GM18511 (cell line): ENCODE measurements around the gene GLOD4.
"Not testable (repeated sequence)": the region's sequence is repeated elsewhere in the genome, so short reads cannot be mapped to it uniquely, and the experiment has no call there.

ENCODE experiments used
- ATAC-seq: cut with Tn5 transposase; IDR thresholded peaks from one replicate; pipeline ENCODE4 v1.9.1; 2021; ENCODE audit warnings: mild to moderate bottlenecking, moderate library complexity; ENCODE audit not compliant: unreplicated experiment

The GLOD4 gene

DNA sequence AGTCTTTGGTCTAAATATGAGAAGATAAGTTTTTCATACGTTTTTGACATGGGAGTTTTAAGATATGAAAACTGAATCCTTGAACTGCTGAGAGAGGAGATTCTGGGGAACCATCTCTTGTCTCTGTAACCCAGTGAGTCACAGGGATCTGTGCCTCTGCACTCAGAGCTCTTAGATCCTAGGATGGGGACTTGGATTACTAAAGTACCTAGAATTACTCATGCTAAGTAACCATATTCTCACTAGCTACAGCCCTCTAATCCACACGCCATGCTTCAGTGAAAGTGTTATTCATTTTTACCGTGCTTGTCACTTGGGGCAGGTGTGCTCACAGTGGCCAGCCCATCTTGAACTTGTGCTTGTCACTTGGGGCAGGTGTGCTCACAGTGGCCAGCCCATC is 2.1 kb upstream of the GLOD4 start:
- ATAC-seq = no peak

DNA sequence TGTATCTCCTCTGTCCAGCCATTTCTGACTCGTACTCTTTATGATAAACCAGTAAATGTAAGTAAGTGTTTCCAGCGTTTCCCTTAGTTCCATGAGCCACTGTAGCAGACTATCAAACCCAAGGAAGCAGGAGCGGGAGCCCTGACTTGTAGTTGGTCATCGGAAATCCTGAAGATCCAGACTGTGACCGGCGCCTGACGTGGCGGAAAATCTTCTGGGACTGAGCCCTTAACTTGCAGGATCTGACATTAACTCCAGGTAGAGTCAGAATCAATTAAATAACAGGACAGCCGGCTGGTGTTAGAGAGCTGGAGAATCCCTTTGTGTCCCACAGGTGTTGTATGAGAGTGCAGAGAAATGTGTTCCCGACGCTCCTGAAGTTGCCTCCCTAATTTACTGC is 4.0 kb downstream of the GLOD4 start:
- ATAC-seq = no peak

DNA sequence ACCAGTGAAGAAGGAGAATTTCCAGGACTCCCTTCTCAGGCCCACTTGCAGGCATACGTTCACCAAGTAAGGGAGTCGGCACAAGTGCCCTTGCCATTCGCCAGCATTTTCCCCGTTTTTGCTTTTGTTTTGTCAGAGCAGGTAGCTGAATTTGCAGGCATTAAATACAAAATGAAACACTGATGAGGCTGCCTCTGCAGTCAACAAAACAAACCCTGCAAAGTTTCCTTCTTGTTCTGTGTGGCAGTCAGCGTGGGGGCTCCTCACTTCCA is 7.8 kb downstream of the GLOD4 start:
- ATAC-seq = no peak

DNA sequence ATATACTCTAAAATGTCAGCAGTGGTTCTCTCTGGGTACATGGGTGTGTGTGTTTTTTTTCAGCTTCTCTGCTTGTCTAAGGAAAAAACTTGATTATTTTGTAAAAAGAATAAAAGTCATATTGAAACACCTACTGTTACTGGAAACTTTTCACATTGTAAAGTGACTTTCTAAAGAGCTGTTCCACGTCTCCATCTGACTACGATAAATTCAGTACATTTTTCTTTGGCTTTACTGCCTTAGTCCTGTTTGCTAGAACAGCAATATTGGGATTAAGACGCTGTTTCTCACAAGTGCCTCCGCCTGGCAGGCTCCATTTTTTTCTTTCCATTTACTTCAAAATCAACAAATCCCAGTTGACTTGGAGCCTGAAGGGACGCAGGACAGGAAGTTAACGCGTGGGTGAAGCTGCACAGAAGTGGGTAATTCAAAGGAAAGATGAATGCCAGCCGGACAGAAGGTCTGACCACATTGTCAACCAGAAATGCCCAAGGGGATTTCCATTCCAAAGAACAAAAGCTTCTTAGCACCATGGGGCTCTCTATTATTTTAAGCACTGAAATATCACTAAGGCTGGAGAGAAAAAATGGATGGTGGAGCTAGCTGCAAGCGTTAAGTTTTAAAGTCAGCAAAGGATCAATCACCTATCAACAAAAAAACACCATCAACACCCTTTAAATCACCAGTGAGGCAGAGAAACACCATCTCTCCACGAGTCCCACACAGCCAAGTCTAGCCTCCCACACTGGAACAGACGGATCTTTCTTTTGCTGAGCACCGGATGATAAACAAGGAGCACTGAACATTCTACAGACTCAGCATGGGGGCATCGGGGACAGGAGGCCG is 8.4 kb downstream of the GLOD4 start:
- no peak for ATAC-seq

DNA sequence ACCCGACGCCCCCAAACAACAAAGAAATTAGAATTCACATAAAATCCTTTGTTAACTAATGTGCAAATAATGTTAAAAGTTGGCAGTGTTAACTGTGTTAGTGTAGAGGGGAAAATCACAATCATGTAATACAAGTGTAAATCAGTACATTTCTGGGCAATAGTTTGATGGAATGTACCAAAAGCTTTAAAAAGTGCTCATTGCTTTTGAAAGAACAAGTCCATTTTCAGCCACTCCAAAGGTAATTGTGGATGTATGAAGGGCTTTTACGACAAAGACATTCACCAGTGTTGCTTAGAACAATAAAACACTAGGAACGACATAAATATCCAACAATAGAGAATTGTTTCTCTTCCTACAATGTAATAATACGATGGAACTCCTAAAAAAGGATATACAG is 9.1 kb downstream of the GLOD4 start:
- ATAC-seq = no peak

DNA sequence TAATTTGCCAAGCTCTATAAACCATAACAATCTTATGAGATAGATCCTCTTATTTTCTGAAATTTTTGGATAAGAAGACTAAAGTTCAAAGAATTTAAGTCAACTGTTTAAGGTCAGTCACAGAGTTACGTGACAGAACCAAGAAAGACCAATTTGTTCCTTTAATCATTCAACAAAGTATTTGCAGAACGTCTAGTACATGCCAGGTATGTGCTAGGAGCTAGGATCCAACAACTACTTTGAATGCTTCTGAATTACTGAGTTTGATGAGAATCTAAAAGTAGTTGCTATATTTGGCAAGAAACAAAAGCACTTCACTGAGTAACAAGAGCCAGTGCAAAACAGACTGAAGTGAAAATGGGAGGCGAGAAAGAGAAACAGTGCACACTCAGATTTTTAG is 15.0 kb downstream of the GLOD4 start:
- no peak for ATAC-seq

DNA sequence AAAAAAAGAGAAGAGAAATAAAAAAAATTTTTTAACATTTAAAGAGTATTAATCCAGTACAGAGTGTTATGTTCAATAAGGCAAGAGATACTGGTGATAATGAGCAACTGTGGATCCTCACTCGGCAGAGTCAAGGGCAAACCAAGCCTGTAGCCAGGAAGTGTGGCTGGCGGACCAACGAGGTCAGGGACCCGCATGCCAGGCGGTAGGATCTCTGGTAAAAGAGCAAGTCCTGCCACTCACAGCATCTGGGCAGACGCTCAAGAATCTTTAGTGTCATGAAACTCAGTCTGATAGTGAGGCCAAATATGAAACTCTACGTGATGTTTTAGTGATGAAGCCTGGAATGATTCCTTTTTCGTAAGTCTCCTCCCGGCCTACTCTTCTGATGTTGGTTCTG is 21.7 kb downstream of the GLOD4 start:
- no peak for ATAC-seq

DNA sequence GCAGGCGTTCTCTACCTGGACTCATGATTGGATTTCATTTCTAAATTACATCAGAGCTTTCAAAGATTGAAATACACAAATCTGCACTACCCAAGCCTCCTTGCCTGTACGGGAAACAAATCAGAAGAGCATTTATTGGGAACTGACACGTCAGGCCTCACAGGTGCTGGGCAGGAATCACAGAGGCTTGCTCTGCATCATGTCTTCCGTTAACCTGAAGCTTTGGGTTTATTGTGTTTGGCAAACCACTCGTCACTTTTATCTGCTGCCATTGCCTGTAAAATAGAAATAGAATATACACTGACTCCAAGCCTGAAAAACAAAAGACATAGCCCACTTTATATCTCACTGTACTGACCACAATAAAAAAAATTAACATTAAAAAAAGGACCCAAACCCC is 22.1 kb downstream of the GLOD4 start:
- no peak for ATAC-seq

DNA sequence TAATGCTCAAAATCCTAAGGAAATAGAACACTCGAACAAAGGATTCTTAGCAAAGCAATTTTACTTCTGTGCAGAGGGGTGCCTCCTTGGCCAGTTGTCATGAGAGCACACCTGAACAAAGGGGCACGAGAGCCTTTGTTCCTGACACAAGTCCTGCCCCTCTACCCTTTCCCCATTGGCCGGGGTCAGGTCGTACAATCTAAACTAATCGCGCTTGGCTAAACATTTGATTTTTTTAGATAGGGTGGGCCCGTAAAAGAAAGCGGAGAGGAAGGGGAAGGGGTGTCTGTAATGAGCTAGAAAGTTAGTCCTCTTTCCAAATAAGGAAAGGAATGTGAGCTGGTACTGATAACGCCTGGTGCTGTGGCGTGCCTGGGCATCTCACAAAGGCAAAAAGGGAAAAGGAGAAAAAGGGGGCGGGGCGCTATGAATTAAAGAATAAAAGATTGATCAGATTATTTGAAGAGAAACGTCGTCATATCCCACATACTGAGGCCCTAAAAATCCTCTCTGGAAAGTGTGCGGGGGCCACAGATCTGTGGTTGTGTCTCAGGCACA is 26.0 kb downstream of the GLOD4 start:
- not testable (repeated sequence) for ATAC-seq

DNA sequence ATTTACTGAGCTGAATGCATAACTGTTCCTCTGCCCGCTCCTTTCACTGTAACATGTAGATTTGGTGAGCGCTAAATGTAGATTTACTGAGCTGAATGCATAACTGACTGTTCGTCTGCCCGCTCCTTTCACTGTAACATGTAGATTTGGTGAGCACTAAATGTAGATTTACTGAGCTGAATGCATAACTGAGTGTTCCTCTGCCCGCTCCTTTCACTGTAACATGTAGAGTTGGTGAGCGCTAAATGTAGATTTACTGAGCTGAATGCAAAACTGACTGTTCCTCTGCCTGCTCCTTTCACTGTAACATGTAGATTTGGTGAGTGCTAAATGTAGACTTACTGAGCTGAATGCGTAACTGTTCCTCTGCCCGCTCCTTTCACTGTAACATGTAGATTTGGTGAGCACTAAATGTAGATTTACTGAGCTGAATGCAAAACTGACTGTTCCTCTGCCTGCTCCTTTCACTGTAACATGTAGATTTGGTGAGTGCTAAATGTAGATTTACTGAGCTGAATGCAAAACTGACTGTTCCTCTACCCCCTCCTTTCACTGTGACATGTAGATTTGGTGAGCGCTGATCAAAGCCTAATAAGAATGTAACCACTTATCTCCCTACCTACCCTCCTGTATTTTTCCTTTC is 26.6 kb downstream of the GLOD4 start:
- ATAC-seq = not testable (repeated sequence)

DNA sequence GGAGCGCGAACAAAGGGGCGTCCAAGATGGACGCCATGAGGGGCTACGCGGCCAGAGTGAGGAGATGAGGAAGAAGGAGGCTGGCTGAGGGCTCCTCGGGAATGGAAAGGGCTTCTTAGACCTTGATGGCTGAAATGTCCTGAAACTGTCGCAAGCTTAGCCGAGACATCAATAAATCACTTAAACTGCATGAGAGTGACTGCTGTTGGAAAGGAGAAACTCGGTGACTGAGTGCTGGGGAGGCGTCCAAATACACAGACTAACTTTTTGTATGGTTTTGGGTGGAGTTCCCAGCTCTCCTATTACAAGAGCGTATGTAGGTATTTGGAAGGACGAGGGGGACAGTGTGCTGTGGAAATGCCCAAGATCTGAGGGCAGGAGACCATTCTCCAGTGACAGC is 28.7 kb downstream of the GLOD4 start:
- ATAC-seq = no peak

DNA sequence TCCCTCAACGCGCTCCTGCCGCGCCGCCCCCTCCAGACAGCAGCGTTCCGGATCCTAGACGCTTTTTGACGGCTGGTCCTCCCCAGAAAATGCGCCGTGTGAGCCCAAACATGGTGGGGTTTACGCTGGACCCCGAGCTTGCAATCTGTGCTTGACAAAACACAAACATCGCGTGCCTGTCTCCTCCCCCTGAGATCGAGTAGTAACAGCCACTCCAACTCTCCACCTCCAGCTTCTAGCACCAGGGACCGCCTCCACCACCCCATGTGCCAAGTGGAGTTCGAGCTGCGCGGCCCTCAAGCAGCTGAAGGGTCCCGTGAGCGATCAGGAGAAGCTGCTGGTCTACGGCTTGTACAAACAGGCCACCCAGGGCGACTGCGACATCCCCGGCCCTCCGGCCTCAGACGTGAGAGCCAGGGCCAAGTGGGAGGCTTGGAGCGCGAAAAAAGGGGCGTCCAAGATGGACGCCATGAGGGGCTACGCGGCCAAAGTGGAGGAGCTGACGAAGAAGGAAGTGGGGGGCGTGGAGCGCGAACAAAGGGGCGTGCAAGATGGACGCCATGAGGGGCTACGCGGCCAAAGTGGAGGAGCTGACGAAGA is 29.4 kb downstream of the GLOD4 start:
- ATAC-seq = peak; percentile 28

DNA sequence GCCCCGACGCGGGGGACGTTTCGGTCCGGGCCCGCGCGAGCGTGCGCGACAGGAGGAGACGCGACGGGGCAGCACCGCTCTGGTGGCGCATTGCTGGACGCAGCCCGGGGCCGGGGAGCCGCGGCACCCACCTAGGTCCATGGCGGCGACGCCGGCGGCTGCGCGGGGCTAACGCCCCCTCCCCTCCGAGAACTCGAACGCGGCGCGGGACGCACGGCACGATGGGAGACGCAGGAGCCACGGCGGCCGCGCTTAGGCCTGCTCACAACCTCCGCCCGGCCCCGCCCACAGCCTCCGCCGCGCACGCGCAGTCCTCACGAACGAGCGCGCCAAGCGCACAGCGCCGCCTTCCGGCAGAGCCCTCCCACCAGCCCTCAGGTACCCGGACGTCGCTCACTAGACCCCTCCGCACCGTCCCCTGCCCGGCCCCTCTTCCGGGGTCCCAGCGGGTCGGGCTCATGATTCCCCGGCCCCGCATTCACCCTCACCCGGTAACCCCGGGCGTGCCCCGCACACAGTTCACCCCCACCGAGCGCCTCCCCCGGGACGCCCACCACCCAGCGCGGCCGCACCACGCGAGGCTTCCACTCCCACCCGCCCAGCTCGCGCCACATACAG is 30.0 kb downstream of the GLOD4 start, which contains the start of gene GEMIN4:
TSS of gene GEMIN4 (minus strand) at position 263 of the 618 bp plus-strand sequence. CDS start at position 141, 122 bp downstream.
- ATAC-seq = peak; percentile 83

DNA sequence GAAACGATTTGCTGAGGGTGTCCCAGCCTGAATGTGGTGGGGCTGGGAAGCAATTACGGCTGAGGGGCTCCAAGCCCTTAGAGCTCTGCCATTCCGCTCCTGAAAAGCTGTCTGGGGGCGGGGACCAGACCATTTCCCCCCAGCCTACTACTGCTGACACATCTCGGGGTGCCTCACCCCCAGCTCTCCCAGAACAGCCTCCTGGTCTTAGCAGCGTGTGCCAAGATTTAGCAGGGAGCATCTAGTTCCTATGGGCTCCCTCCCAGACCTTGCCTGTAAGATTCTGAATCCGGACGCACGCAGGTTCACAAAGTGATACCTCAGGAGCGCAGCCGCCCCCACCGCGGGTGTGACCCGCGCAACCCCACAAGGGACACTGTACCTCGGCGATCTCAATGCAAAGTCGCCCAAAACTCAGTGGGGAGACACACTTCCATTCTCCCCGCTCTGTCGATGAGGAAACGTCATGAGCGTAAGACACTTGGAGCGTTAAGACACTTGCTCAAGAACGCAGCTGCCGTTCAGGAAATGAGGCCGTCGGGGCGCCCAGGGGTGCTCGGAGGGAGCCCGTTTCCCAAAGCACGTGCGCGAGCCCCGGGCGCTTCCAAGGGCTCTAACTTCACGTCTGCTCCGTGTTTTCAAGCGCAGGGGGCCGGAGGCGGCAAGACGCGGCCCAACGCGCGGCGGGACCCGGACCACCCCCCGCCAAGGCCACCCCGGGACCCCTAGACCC is 30.6 kb downstream of the GLOD4 start:
- peak; percentile 42 for ATAC-seq

DNA sequence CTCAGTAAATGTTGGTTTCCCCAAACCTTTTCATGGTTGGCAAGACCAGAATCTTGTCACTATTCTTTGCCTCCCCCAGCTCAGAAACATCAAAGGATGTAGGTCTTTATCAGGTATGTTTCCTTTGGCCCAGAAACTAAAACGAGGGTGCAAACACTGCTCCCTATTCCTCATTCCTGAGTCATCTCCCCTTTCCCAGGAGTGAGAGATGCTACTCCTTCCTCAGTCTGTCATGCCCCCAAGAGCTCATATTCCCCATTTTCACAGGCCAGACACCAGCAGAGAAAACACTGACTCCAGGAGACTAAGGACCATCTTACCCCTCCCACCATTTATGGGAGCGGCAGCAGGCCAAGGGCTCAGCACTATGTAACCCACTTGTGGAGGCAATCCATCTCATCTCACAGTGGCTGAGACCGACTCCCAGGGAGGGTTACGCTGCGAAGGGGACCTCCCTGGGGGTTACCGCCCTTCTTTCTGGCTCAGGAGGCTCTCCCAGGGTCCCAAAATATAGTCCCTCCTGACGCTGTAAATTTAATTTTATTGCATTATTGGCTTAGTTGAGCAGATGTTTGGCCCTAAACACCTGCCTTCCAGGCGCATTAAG is 31.5 kb downstream of the GLOD4 start:
- no peak for ATAC-seq

DNA sequence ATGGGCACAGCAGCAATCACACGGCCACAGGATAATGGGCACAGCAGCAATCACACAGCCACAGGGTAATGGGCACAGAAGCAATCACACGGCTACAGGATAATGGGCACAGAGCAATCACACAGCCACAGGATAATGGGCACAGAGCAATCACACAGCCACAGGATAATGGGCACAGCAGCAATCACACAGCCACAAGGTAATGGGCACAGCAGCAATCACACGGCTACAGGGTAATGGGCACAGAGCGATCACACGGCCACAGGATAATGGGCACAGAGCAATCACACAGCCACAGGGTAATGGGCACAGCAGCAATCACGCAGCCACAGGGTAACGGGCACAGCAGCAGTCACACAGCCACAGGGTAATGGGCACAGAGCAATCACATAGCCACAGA is 32.7 kb downstream of the GLOD4 start:
- ATAC-seq = not testable (repeated sequence)

DNA sequence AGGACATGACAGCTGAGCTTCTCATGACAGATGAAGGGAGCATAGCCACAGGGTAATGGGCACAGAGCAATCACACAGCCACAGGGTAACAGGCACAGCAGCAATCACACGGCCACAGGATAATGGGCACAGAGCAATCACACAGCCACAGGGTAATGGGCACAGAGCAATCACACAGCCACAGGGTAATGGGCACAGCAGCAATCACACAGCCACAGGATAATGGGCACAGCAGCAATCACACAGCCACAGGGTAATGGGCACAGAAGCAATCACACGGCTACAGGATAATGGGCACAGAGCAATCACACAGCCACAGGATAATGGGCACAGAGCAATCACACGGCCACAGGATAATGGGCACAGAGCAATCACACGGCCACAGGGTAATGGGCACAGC is 33.5 kb downstream of the GLOD4 start:
- ATAC-seq = not testable (repeated sequence)

DNA sequence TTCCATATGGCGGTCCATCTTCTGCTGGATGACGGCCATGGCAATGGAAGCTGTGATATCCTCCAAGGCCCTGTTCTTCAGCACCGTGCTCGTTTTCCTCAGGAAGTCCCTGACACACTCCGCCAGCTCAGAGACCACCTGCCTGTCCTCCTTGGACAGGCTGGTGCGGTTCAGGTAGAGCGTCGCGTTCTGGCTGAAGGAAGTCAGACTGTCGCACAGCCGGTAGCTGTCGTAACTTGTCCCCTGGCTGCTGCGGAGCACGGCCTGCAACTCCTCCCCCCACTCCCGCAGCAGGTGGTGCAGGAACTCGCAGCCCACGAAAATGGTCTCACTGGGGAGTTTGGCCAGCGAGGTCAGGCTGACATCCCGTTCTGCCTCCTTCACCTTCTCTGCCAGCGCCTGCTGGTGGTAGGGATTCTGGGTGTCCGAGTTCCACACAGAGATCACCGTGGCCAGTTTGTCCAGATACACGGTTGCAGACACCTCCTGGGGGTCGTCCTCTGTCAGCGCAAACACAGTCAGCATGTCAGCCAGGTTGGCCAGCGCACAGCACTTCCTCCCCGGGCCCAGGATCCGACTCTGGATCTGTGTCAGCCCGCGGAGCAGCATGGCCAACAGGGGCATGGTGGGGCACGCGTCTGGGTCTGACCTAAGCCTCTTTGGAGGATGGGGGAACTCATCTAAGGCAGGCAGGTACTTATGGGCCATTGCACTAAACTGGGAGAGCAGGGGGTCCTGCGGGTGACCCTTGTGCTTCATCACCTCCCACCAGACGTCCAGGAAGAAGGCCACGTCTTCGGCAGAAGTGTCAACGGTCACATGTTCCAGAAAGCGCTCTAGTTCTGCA is 35.1 kb downstream of the GLOD4 start:
- no peak for ATAC-seq

DNA sequence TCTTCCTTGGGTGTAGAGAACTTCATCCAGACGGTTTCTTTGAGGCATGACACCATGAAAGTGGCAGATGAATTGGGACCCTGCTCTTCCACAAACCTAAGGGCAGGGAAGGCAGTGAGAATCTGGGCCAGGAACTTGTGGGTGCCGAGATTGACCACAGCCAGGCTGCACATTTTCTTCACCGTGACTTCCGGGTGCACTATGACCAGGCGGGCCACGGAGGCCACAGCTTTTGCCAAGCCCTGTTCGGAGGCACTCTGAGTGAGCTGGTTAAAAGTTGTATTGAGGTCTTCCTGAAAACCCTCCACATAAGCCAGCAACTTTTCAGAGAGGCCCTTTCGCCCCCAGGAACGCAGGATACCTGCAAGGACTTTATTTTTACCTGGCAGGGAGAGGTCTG is 35.9 kb downstream of the GLOD4 start:
- no peak for ATAC-seq
